ENCODE results near the gene SIPA1. TPM values are rescaled to one million over a fixed set of nuclear protein-coding genes. Genes with fewer than 3 reads are reported as not detected.
A peak's percentile ranks its signal among the peaks of the same experiment; 100 is the strongest.

SIPA1 gene
- total and polyA plus RNA-seq, 2 of the 13 experiments (the other 11 are each of a cell fraction or from before 2014, with no cell fraction given), result 5.8 to 7.7 TPM

- TF ChIP-seq ZNF333 (CRISPR knock-in tag; IDR thresholded peaks at IDR 0.05; ENCODE audit: borderline replicate concordance) (no peak), KMT2A (CRISPR knock-in tag; IDR thresholded peaks at IDR 0.05) (no peak), ARHGAP35 (CRISPR knock-in tag; IDR thresholded peaks at IDR 0.05; ENCODE audit: borderline replicate concordance) (no peak), ZNF414 (CRISPR knock-in tag; IDR thresholded peaks at IDR 0.05) (no peak), USF2 (IDR thresholded peaks at IDR 0.05; ENCODE audit: low read depth, low read length) (no peak), USF2 (CRISPR knock-in tag; IDR thresholded peaks at IDR 0.05; ENCODE audit: borderline replicate concordance) (no peak), ZNF816 (CRISPR knock-in tag; IDR thresholded peaks at IDR 0.05; ENCODE audit: borderline replicate concordance) (no peak)
These were observed 2.8 kb downstream of the SIPA1 start (continued) for GRCh38 chr11:65640483-65641296.

- Histone ChIP-seq H3K9ac (ENCODE audit: insufficient read depth, low read depth, low read length) (no peak overlapping the region), H4K20me1 (ENCODE audit: insufficient read depth, low read length) (no peaks in the 10 kb centered on the region), H3K79me2 (ENCODE audit: insufficient read depth, low read length) (no peaks in the 10 kb centered on the region), H3K27me3 (ENCODE audit: control insufficient read depth in 1 of 2, insufficient read depth in 2 of 2, low read length in 2 of 2) (no peaks in the 10 kb centered on the region), H3K4me3 (replicated peaks in 1 of 3; ENCODE audit: insufficient read depth in 1 of 3, low read depth in 2 of 3, low read length in 3 of 3) (no peak overlapping the region), H2AFZ (ENCODE audit: low read length) (no peak overlapping the region), H3K9me3 (ENCODE audit: low read length) (no peaks in the 10 kb centered on the region), H3K27ac (ENCODE audit: extremely low read length, insufficient read depth, low read length) (no peak overlapping the region), H3K36me3 (replicated peaks in 1 of 2; ENCODE audit: control insufficient read depth in 1 of 2, insufficient read depth in 2 of 2, low read length in 2 of 2) (peaks cover 1 to 7% of the 10 kb centered on the region in 2 experiments; a peak in 1 of 5 replicates), H3K4me2 (ENCODE audit: low read depth, low read length) (no peak overlapping the region), H3K4me1 (ENCODE audit: insufficient read depth, low read length) (peaks cover 44% of the 10 kb centered on the region)
- intact Hi-C loops (cut with micrococcal nuclease; ENCODE audit: unreplicated experiment) (no loop called here), in situ Hi-C loops (cut with HindIII; ENCODE audit: extremely low pct_ligation_motif_present, low pct_unique_long_range_greater_than_20kb) (no loop called here)
- TF ChIP-seq KMT2B (CRISPR knock-in tag; IDR thresholded peaks at IDR 0.05) (no peak), ZXDC (CRISPR knock-in tag; IDR thresholded peaks at IDR 0.05) (no peak), ZKSCAN1 (IDR thresholded peaks at IDR 0.05; ENCODE audit: low read length) (peak; percentile 57; the same call in 1 of the 2 replicates), ZBTB14 (CRISPR knock-in tag; IDR thresholded peaks at IDR 0.05) (no peak), ZBTB42 (CRISPR knock-in tag; IDR thresholded peaks at IDR 0.05) (no peak)
- 96% methylated on average over 5 of the region's 16 CpGs for WGBS (ENCODE audit: low lambda C conversion rate)
- ATAC-seq, result no peak
- FAIRE-seq, result no peak
- BruUV-seq (replicated peaks), result no TSS peak
- POLR2A ChIA-PET, result interaction anchor here (0.9 to 2.8 kb wide), 4 partner anchors 11 to 25 kb away, joined by 3 to 19 read pairs (median 4); no protein-coding TSS in a partner anchor
- no peak for DNase-seq (ENCODE audit: low spot score)
- CTCF ChIA-PET (ENCODE audit: low intra/inter-chr PET ratio, low total read pairs), result no interaction called here
These were observed 3.6 kb downstream of the SIPA1 start for GRCh38 chr11:65641297-65642013.
